Measurements from ENCODE around the gene YTHDF2. TPM values are rescaled to one million over a fixed set of nuclear protein-coding genes. Genes with fewer than 3 reads are reported as not detected.

The YTHDF2 gene
- total and polyA plus RNA-seq, 9 of the 15 experiments (the other 6 are each of a cell fraction or from before 2014, with no cell fraction given), result 41.0 to 111 (median 83.3) TPM

DNA sequence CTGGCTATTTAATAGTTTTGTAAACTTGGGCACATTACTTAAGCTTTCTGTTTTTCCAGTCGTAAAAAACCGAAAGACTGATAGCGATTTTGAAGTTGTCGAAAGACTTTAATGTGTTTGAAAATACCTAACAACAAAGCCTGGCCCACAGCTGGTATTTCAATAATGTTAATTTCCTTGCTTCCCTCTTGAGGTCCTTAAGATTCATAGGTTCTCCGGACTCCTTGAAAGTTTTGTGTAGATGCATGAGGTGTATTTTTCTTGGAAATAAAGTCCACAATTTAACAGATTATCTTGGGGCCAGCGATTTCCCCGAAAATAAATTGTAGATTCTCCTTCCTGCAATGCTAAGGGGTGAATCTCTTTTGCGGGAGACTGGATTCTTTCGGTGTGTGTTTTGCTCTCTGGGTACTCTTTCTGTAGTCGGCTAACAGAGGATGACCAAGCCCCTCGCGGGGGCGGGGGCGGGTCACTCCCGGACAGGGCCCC lies 735 bp upstream of the YTHDF2 start (continued):
- TF ChIP-seq, protein P1, sequence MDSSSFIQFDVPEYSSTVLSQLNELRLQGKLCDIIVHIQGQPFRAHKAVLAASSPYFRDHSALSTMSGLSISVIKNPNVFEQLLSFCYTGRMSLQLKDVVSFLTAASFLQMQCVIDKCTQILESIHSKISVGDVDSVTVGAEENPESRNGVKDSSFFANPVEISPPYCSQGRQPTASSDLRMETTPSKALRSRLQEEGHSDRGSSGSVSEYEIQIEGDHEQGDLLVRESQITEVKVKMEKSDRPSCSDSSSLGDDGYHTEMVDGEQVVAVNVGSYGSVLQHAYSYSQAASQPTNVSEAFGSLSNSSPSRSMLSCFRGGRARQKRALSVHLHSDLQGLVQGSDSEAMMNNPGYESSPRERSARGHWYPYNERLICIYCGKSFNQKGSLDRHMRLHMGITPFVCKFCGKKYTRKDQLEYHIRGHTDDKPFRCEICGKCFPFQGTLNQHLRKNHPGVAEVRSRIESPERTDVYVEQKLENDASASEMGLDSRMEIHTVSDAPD (CRISPR knock-in tag; IDR thresholded peaks at IDR 0.05), result no peak
- no peak for TF ChIP-seq FOXO4 (CRISPR knock-in tag; IDR thresholded peaks at IDR 0.05)
- TF ChIP-seq FOXA1 (IDR thresholded peaks at IDR 0.05; ENCODE audit: borderline replicate concordance), result no peak
- no peak for TF ChIP-seq ILF3 (IDR thresholded peaks at IDR 0.05; ENCODE audit: borderline replicate concordance)
- no peak for TF ChIP-seq RFX7 (CRISPR knock-in tag; IDR thresholded peaks at IDR 0.05)
- TF ChIP-seq ZNF584 (CRISPR knock-in tag; IDR thresholded peaks at IDR 0.05; ENCODE audit: low read depth), result no peak
- no peak for TF ChIP-seq RBM15 (IDR thresholded peaks at IDR 0.05; ENCODE audit: insufficient read depth, low read length)
- no peak for TF ChIP-seq KAT2B (IDR thresholded peaks at IDR 0.05; ENCODE audit: low read depth, low read length)
- TF ChIP-seq SMAD1 (IDR thresholded peaks at IDR 0.05; ENCODE audit: low read depth, low read length, partially characterized antibody), result no peak
- TF ChIP-seq ILK (tag; IDR thresholded peaks at IDR 0.05; ENCODE audit: borderline replicate concordance, low read depth), result no peak
- TF ChIP-seq ZBED1 (IDR thresholded peaks at IDR 0.05), result no peak
- TF ChIP-seq, protein P2, sequence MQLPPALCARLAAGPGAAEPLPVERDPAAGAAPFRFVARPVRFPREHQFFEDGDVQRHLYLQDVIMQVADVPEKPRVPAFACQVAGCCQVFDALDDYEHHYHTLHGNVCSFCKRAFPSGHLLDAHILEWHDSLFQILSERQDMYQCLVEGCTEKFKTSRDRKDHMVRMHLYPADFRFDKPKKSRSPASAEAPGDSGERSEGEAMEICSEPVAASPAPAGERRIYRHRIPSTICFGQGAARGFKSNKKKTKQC (CRISPR knock-in tag; IDR thresholded peaks at IDR 0.05), result no peak
- TF ChIP-seq, protein P3, sequence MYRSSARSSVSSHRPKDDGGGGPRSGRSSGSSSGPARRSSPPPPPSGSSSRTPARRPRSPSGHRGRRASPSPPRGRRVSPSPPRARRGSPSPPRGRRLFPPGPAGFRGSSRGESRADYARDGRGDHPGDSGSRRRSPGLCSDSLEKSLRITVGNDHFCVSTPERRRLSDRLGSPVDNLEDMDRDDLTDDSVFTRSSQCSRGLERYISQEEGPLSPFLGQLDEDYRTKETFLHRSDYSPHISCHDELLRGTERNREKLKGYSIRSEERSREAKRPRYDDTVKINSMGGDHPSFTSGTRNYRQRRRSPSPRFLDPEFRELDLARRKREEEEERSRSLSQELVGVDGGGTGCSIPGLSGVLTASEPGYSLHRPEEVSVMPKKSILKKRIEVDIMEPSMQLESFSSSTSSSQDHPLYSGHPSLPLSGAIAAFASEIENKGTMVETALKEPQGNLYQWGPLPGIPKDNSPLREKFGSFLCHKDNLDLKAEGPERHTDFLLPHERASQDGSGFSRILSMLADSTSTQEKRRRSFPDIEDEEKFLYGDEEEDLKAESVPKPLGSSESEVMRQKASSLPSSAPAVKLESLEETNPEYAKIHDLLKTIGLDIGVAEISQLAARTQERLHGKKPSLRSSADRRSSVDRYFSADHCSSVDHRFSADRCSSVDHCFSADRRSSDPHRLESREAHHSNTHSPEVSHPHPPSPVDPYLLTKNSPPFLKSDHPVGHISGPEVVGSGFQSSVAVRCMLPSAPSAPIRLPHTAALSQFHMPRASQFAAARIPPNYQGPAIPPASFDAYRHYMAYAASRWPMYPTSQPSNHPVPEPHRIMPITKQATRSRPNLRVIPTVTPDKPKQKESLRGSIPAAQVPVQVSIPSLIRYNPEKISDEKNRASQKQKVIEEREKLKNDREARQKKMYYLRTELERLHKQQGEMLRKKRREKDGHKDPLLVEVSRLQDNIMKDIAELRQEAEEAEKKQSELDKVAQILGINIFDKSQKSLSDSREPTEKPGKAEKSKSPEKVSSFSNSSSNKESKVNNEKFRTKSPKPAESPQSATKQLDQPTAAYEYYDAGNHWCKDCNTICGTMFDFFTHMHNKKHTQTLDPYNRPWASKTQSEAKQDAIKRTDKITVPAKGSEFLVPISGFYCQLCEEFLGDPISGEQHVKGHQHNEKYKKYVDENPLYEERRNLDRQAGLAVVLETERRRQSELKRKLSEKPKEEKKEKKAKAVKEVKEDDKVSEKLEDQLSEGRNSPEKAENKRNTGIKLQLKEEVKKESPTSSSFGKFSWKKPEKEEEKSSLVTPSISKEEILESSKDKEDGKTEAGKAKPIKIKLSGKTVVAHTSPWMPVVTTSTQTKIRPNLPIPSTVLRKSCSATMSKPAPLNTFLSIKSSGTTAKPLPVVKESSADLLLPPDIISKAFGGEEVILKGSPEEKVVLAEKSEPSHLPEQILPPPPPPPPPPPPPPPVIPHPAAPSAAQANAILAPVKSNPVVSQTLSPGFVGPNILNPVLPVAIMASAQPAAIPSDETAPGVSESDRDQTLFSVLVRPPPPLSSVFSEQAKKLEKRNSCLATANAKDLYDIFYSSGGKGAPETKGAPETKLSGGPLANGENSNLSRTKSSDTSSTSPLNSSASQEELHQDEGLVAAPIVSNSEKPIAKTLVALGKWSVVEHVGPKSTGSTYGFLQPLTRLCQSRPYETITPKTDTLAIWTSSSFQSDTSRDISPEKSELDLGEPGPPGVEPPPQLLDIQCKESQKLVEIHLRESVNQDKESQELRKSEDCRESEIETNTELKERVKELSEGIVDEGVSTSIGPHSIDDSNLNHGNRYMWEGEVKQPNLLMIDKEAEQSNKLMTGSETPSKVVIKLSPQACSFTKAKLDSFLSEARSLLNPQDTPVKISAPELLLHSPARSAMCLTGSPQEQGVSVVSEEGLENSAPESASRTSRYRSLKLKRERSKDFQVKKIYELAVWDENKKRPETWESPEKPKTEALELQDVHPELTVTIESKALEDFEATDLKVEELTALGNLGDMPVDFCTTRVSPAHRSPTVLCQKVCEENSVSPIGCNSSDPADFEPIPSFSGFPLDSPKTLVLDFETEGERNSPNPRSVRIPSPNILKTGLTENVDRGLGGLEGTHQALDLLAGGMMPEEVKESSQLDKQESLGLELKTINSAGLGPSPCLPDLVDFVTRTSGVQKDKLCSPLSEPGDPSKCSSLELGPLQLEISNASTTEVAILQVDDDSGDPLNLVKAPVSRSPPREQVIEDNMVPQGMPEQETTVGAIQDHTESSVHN (IDR thresholded peaks at IDR 0.05; ENCODE audit: borderline replicate concordance in 1 of 2, low read depth in 1 of 2), result no peak
- no peak for TF ChIP-seq TCF7L2 (IDR thresholded peaks at IDR 0.05; ENCODE audit: low read depth, low read length)
- no peak for TF ChIP-seq EP400 (IDR thresholded peaks at IDR 0.05)
- no peak for TF ChIP-seq POLR3G (IDR thresholded peaks at IDR 0.05; ENCODE audit: extremely low read depth, insufficient read length, insufficient replicate concordance)
- TF ChIP-seq ZNF121 (CRISPR knock-in tag; conservative IDR thresholded peaks at IDR 0.05), result no peak
- TF ChIP-seq HNRNPUL1 (IDR thresholded peaks at IDR 0.05; ENCODE audit: low read length), result no peak
